Activated T-cell treated with anti-CD3 and anti-CD28 coated beads for 1 hour (primary cell): Measurements from ENCODE around the gene PDE7B.

Experiments used
- DNase-seq: peaks from one replicate; pipeline ENCODE4 v3.0.0-alpha.2; 2020; ENCODE audit warnings: low read depth

PDE7B gene

GRCh38 chr6:135888818-135889217 lies 37.3 kb downstream of the PDE7B start:
- no peak for DNase-seq

GRCh38 chr6:135890876-135891275 lies 39.4 kb downstream of the PDE7B start:
- DNase-seq = no peak

GRCh38 chr6:135891710-135892109 lies 40.2 kb downstream of the PDE7B start:
- DNase-seq = no peak

GRCh38 chr6:135895231-135895911 lies 43.9 kb downstream of the PDE7B start:
- no peak for DNase-seq

- DNase-seq = no peak
These were observed 45.6 kb downstream of the PDE7B start for GRCh38 chr6:135897087-135897486.

GRCh38 chr6:135901774-135902524 lies 50.4 kb downstream of the PDE7B start:
- no peak for DNase-seq

GRCh38 chr6:135902756-135903331 lies 51.3 kb downstream of the PDE7B start:
- DNase-seq = no peak

GRCh38 chr6:135904666-135905065 lies 53.2 kb downstream of the PDE7B start:
- no peak for DNase-seq

GRCh38 chr6:135905604-135906300 lies 54.3 kb downstream of the PDE7B start:
- no peak for DNase-seq

- DNase-seq = no peak
These were observed 55.0 kb downstream of the PDE7B start for GRCh38 chr6:135906542-135906941.

- no peak for DNase-seq
These were observed 55.5 kb downstream of the PDE7B start for GRCh38 chr6:135906972-135907465.

- DNase-seq = peak; percentile 17
These were observed 58.4 kb downstream of the PDE7B start for GRCh38 chr6:135909737-135910387.

- no peak for DNase-seq
These were observed 59.5 kb downstream of the PDE7B start for GRCh38 chr6:135910790-135911618.

GRCh38 chr6:135913785-135914184 lies 62.3 kb downstream of the PDE7B start:
- DNase-seq = no peak

GRCh38 chr6:135919026-135919425 lies 67.5 kb downstream of the PDE7B start:
- DNase-seq = no peak

- DNase-seq = no peak
These were observed 69.2 kb downstream of the PDE7B start for GRCh38 chr6:135920689-135921088.

GRCh38 chr6:135921188-135921587 lies 69.7 kb downstream of the PDE7B start:
- DNase-seq = no peak

- no peak for DNase-seq
These were observed 70.7 kb downstream of the PDE7B start for GRCh38 chr6:135922174-135922573.

GRCh38 chr6:135922746-135923145 lies 71.2 kb downstream of the PDE7B start:
- no peak for DNase-seq

GRCh38 chr6:135932651-135933050 lies 81.2 kb downstream of the PDE7B start:
- DNase-seq = no peak
